NCI-H82 treated with DMSO at 0.1 percent for 48 hours (cell line): ENCODE measurements around the gene PITPNC1.
"Not testable (repeated sequence)": the region's sequence is repeated elsewhere in the genome, so short reads cannot be mapped to it uniquely, and the experiment has no call there.

ENCODE experiments used
- DNase-seq: peaks from one replicate; lab custom pipeline; 2025; ENCODE audit not compliant: unreplicated experiment; lab: John Stamatoyannopoulos, UW

Gene PITPNC1

GRCh38 chr17:67712375-67712774 lies 335.3 kb downstream of the PITPNC1 start:
- DNase-seq = peak; percentile 36

GRCh38 chr17:67713169-67713568 lies 336.1 kb downstream of the PITPNC1 start:
- no peak for DNase-seq

- no peak for DNase-seq
Observed at GRCh38 chr17:67716405-67716798, 339.3 kb downstream of the PITPNC1 start.

- DNase-seq = no peak
Observed at GRCh38 chr17:67717192-67717623, 340.1 kb downstream of the PITPNC1 start.

- peak; percentile 98 for DNase-seq
Observed at GRCh38 chr17:67717624-67718324, 340.7 kb downstream of the PITPNC1 start, which contains the start of gene NOL11. TSS of gene NOL11 (plus strand) at chr17:67717936. CDS start at chr17:67717948, 12 bp downstream.

GRCh38 chr17:67718325-67718941 lies 341.4 kb downstream of the PITPNC1 start:
- no peak for DNase-seq

- no peak for DNase-seq
Observed at GRCh38 chr17:67725373-67725791, 348.3 kb downstream of the PITPNC1 start.

- no peak for DNase-seq
Observed at GRCh38 chr17:67725807-67726206, 348.7 kb downstream of the PITPNC1 start.

- DNase-seq = not testable (repeated sequence)
Observed at GRCh38 chr17:67727152-67728039, 350.3 kb downstream of the PITPNC1 start.

GRCh38 chr17:67729903-67730302 lies 352.8 kb downstream of the PITPNC1 start:
- DNase-seq = no peak

GRCh38 chr17:67730731-67731130 lies 353.6 kb downstream of the PITPNC1 start:
- no peak for DNase-seq

- no peak for DNase-seq
Observed at GRCh38 chr17:67733449-67733848, 356.4 kb downstream of the PITPNC1 start.

- no peak for DNase-seq
Observed at GRCh38 chr17:67737145-67737544, 360.1 kb downstream of the PITPNC1 start.

- no peak for DNase-seq
Observed at GRCh38 chr17:67742025-67742424, 364.9 kb downstream of the PITPNC1 start.
